Effector CD8-positive, alpha-beta T cell (primary cell): ENCODE data around the gene DPYD.

Source experiments
- DNase-seq: peaks from one replicate; lab custom pipeline; 2025; lab: John Stamatoyannopoulos, UW

Gene DPYD

DNA sequence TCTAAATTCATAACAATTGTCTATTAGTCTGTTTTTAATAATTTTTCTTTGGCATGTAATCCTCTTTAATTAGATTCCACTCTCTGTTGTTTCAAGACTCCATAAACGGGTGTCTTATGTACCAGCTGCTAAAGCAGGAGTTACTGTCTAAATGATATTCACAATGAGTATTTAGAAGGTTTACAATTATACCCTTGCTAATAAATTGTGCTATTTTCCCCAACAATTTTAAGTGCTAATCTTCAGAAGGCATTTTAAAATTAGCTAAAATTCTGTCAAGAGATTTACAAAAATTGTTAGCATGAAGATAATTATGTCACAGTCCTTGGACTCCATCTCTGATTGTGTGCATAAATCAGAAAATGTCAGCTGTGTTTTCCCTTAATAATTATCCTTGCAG is 83.7 kb downstream of the DPYD start:
- no peak for DNase-seq

- no peak for DNase-seq
These were observed 85.9 kb downstream of the DPYD start for GRCh38 chr1:97834899-97835298.

- no peak for DNase-seq
These were observed 87.0 kb downstream of the DPYD start for GRCh38 chr1:97833881-97834280.

DNA sequence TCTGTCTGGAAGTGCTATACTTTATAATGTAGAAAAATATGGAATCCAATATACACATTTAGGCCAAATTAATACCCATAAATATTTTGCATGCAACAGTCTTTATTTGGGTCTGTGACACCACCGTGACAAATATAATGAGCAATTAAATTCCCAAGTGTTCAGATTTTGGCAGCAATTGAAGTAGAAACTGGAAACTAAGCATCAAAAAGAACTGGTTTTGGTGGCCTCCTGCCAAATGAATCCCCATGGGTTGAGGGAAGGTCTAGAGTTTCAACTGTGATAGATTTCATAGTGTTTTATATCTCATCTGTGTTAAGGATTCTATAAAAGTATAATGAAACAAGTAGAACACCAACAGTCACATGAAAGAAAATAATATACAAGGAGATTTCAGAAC is 88.4 kb downstream of the DPYD start:
- DNase-seq = no peak

GRCh38 chr1:97827887-97828286 is 92.9 kb downstream of the DPYD start:
- no peak for DNase-seq

GRCh38 chr1:97826820-97827219 is 94.0 kb downstream of the DPYD start:
- DNase-seq = no peak

DNA sequence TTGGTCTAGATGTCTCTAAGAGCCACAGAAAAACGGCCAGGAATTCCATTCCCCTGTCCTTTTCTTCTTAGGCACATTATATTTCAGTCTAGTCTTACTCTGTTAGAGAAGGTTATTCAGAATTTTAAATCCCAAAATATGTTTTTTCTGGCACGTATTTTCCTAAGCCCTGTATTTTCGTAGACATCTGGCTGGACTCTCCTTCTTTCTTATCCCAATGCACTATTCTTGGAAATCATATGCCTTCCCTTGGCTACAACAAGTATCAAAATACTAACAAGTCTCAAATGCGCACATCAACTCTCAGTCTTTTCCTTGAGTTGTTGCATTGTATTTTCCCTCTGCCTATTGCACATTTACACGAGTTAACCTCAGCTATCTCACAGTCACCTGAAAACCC is 96.2 kb downstream of the DPYD start:
- no peak for DNase-seq

- DNase-seq = no peak
These were observed 96.6 kb downstream of the DPYD start for GRCh38 chr1:97824200-97824599.

DNA sequence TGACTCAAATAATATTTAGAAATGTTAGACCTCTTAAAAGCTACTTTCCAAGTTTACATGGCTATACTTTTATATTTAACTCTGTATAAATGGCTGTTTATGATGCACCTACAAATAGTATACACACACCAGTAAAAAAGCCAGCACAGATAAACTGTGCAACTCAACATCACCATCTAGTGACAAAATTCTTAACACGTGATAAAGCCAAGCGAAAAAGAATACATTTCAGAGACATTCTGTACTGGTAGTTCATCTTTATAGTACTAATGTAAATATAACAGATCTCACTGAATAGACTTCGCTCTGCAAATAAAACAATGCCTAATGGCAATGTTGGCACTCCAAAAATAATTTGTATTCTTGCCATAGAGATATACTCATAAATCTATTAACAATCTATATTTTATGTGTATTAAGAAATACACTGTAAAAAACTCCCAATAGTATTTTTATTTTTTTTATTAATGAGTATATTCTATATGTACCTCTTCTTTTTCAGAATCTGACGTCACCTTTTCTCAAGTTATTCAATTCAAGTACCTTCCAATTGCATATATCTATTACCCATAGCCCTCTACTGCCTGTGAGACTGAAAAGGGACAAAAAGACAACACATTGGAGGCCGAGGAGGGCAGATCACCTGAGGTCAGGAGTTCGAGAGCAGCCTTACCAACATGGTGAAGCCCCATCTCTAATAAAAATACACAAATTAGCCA is 100.2 kb downstream of the DPYD start:
- DNase-seq = no peak

GRCh38 chr1:97816927-97817326 is 103.9 kb downstream of the DPYD start:
- no peak for DNase-seq

DNA sequence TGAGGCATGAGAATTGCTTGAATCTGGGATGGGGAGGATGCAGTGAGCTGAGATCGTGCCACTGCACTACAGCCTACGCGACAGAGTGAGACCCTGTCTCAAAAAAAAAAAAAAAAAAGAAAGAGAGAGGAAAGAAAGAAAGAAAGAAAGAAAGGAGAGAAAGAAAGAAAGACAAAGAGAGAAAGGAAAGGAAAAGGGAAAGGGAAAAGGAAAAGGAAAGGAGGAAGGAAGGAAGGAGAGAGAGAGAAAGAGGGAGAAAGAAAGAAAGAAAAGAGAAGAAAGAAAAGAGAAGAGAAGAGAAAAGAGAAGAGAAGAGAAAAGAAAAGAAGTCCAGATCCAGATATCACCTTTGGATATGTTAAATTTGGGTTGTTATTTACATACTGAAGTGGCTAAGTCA is 106.0 kb downstream of the DPYD start:
- DNase-seq = no peak

- no peak for DNase-seq
These were observed 106.7 kb downstream of the DPYD start for GRCh38 chr1:97814121-97814520.

- DNase-seq = no peak
These were observed 108.8 kb downstream of the DPYD start for GRCh38 chr1:97812076-97812475.

DNA sequence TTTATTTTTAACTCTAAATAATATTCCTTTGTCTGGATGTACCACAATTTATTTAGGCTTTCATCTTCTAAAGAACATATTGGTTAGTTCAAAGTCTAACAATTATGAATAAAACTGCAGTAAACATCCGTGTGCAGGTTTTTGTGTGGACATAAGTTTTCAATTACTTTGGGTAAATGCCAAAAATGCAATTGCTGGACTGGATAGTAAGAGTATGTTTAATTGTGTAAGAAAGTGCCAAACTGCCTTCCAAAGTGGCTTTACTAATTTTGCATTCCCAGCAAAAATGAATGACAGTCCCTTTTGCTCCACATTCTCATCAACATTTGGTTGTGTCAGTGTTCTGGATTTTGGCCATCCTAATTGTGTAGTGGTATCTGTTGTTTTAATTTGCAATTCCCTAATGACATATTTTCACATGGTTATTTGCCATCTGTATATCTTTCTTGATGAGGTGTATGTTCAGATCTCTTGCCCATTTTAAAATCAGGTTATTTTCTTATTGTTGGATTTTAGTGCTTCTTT is 113.8 kb downstream of the DPYD start:
- DNase-seq = no peak

GRCh38 chr1:97806326-97806725 is 114.5 kb downstream of the DPYD start:
- DNase-seq = no peak

GRCh38 chr1:97805093-97805492 is 115.7 kb downstream of the DPYD start:
- no peak for DNase-seq

DNA sequence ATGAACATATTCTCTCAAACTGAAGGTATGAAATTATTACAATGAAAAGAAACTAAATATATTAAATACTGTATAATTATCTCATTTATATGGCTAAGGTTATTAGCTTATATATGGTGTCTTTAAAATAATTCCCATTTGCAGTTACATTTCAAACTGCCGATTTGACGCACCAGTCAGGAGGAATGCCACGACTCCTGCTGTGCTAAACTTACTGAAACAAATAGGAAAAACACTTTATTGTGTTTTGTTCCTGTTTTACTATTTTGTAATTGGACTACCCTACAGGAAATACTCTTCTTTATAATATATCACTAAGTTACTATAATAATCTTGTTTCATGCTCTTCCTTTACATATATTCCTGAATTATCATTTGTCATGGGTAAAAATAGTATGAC is 117.8 kb downstream of the DPYD start:
- DNase-seq = no peak

DNA sequence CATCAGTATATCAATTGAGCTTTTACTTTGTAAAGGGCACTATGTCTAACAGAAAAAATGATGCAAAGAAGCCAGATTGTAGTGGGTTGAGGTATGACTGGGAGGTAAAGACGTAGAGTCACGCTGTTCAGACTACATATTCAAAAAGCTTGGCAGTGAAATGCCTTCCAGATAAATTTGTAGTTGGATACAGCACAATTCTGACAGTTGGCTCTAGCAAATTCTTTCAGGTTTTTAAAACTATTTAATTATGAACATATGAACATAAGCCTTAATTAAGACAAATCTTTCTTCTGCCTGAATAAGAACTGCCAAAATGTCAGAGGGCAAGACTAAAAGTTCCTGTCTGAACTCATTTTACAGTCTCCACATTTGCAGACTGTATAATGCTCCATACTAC is 118.8 kb downstream of the DPYD start:
- no peak for DNase-seq

DNA sequence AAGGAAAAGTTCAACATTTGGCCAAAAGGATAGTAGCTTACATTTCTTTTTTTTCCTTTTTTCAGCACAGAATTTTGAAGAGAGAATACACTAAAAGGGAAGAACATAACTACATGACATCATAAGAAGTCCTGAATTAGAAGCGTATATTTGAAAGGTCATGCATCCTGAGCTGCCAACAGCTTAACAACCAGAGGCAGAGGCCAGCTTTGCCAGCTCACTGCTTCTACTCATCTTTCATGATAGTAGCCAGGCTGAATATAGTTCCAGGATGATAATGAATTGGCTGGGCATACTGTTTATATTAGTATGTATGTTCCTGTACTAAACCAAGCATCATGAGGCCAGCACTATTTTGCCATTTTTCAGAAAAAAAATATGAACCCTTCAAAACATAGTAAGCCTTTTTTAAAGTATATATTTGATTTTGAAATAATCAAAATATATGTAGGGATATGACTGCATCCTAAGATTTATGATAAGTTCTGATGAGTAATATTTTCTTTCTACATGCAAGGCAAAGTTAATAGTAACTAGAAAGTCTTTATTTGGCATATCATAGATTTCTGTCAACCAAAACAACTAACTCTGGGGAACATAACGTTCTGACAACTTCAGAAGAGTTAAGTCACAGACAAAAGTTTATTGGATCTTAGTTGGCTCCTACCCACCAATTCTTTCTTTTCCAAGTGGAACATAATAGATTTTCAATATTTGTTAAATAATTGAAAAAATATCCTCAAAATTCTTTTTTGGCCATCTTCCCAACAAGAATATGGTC is 123.2 kb downstream of the DPYD start:
- DNase-seq = no peak

DNA sequence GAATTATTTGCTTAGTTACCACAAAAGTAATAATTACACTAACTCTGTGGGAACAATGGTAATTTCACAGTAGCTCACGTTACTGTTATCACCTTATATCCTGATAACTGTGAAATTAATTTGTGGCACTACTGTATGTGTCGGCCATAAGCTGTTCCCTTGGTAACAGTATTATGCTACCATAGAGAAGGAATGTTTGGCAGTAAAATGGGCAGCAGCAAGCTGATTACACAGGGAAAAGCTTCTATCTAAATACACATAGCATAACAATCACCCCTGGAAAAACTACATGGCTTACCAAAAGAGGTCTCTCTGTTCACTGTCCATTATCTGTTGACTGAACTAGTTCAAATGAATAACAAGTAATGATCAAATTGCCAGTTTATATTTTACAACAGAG is 124.1 kb downstream of the DPYD start:
- DNase-seq = no peak

DNA sequence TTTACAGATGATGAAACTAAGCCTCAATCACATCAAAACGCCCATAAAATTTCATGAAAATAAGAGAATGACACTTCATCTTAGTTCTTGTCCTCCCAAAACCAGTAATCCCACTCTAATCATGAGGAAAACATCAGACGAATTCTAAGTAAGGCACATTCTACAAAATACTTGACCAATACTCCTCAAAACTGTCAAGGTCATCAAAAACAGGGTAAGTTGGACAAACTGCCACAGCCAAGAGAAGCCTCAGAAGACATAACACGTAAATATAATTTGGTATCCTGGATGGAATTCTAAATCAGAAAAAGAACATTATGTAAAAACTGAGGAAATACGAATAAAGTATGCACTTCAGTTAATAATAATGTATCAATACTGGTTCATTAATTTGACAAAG is 128.2 kb downstream of the DPYD start:
- DNase-seq = no peak

DNA sequence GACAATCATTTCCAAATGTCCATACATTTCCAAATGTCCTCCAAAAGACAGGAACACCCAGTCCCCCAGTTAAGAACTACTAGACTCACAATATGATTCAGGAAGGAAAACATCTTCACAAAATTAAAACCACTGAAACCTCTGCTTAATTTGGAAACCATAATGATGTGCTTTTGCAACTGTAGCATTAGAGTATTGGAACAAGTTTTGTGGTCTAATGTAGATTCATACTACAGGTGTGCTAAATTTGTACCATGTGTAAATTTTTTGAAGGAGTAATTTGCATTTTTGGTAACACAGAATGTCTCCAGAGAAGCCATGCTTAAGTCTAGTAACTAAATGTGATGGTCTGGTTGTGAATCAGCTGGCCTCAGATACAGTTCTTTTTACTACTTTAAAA is 129.6 kb downstream of the DPYD start:
- DNase-seq = no peak

DNA sequence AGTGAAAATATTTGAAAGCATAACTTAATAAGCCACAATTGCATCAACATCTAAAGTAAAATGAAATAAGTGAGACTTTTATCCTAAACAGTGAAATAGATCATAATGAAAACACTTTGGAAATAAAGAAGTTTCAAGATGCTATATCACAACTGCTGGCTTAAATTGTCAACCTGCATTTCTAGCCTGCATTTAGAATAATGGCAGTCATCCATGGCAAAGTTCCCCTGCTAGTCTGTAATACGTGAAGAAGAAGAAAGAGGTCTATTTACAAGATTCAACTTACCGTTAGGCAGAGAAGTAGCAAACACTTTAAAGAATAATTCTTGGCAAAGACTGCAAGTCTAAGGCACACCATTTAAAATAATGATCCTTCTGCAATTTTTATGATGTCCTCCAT is 133.6 kb downstream of the DPYD start:
- DNase-seq = no peak
